Peyer's patch (tissue), 4 donors: ENCODE data around the gene SLC26A11.

Source experiments
- POLR2A ChIP-seq, 2 donors: fragments of 450-650 bp; IDR thresholded peaks; one replicate each; pipeline ENCODE4 v1.5.1; 2017; ENCODE audit warnings: antibody characterized with exemption in 2 of 2, mild to moderate bottlenecking in 2 of 2, moderate library complexity in 2 of 2
- TF ChIP-seq, protein P1 (sequence below), 6 experiments: fragments of 450-650 bp in 4 of 6; fragments of 200-600 bp in 2 of 6; sonication (generic) in 1 of 6; IDR thresholded peaks; one replicate each; pipeline ENCODE4 v1.5.1; 2017 to 2019; ENCODE audit warnings: antibody characterized with exemption in 6 of 6, mild to moderate bottlenecking in 3 of 6, moderate library complexity in 1 of 6

DNA sequence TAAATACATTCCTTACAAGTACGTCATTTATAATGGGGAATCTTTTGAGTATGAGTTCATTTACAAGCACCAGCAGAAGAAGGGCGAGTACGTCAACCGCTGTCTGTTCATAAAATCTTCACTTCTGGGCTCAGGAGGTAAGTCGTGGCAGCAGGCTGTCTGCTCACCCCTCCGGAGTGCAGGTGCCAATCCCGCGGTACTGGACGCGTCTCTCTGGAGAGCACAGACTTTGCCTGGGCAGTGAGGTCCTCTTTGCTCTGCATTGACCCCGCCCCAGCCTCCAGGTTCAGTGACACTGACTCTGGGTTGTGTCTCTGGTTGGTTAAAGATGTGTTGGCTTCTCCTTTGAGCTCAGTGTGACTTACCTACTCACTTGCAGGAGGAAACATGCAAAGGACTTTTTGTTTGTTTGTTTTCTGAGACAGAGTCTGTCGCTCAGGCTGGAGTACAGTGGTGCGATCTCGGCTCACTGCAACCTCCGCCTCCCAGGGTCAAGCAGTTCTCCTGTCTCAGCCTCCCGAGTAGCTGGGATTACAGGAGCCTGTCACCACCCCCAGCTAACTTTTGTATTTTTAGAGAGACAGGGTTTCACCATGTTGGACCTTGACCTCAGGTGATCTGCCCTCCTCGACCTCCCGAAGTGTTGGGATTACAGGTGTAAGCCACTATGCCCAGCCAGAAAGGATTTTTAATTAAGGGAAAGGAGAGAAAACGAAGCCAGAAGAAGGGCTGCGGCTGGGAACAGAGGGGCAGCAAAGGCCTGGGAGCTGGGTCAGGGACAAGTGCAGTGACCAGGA, 71.7 kb downstream of the SLC26A11 start:
- TF ChIP-seq, protein P1, sequence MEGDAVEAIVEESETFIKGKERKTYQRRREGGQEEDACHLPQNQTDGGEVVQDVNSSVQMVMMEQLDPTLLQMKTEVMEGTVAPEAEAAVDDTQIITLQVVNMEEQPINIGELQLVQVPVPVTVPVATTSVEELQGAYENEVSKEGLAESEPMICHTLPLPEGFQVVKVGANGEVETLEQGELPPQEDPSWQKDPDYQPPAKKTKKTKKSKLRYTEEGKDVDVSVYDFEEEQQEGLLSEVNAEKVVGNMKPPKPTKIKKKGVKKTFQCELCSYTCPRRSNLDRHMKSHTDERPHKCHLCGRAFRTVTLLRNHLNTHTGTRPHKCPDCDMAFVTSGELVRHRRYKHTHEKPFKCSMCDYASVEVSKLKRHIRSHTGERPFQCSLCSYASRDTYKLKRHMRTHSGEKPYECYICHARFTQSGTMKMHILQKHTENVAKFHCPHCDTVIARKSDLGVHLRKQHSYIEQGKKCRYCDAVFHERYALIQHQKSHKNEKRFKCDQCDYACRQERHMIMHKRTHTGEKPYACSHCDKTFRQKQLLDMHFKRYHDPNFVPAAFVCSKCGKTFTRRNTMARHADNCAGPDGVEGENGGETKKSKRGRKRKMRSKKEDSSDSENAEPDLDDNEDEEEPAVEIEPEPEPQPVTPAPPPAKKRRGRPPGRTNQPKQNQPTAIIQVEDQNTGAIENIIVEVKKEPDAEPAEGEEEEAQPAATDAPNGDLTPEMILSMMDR (IDR thresholded peaks at IDR 0.05), result no peak
- no peak for TF ChIP-seq POLR2A (IDR thresholded peaks at IDR 0.05)
